ENCODE data around the gene GPRIN3.

GPRIN3 gene

GRCh38 chr4:89298155-89298554, 9.4 kb downstream of the GPRIN3 start:
- no peak for DNase-seq (ENCODE audit: extremely low read depth, low read depth)
- TF ChIP-seq CTCF (IDR thresholded peaks at IDR 0.05; ENCODE audit: low read depth, low read length, missing control alignments): no peak
- no peak overlapping the region for H3K4me3 ChIP-seq (replicated peaks; ENCODE audit: low read depth, low read length)

GRCh38 chr4:89296896-89297295, 10.7 kb downstream of the GPRIN3 start:
- no peak for TF ChIP-seq CTCF (IDR thresholded peaks at IDR 0.05; ENCODE audit: low read depth, low read length, missing control alignments)
- no peak for DNase-seq (ENCODE audit: extremely low read depth, low read depth)
- no peak overlapping the region for H3K4me3 ChIP-seq (replicated peaks; ENCODE audit: low read depth, low read length)

- no peak overlapping the region for H3K4me3 ChIP-seq (replicated peaks; ENCODE audit: low read depth, low read length)
- no peak for TF ChIP-seq CTCF (IDR thresholded peaks at IDR 0.05; ENCODE audit: low read depth, low read length, missing control alignments)
- DNase-seq (ENCODE audit: extremely low read depth, low read depth): no peak
Measured at GRCh38 chr4:89296399-89296798, 11.2 kb downstream of the GPRIN3 start.

- TF ChIP-seq CTCF (IDR thresholded peaks at IDR 0.05; ENCODE audit: low read depth, low read length, missing control alignments): no peak
- no peak for DNase-seq (ENCODE audit: extremely low read depth, low read depth)
- no peak overlapping the region for H3K4me3 ChIP-seq (replicated peaks; ENCODE audit: low read depth, low read length)
Measured at GRCh38 chr4:89295415-89295927, 12.1 kb downstream of the GPRIN3 start.

GRCh38 chr4:89294573-89295269, 12.9 kb downstream of the GPRIN3 start:
- H3K4me3 ChIP-seq (replicated peaks; ENCODE audit: low read depth, low read length): no peak overlapping the region
- no peak for DNase-seq (ENCODE audit: extremely low read depth, low read depth)
- TF ChIP-seq CTCF (IDR thresholded peaks at IDR 0.05; ENCODE audit: low read depth, low read length, missing control alignments): no peak

GRCh38 chr4:89293299-89293698, 14.3 kb downstream of the GPRIN3 start:
- no peak overlapping the region for H3K4me3 ChIP-seq (replicated peaks; ENCODE audit: low read depth, low read length)
- no peak for DNase-seq (ENCODE audit: extremely low read depth, low read depth)
- no peak for TF ChIP-seq CTCF (IDR thresholded peaks at IDR 0.05; ENCODE audit: low read depth, low read length, missing control alignments)

Measured in HFF-Myc (cell line).